ENCODE data around the gene TNFRSF11A.
A peak's percentile ranks its signal among the peaks of the same experiment; 100 is the strongest.

Gene TNFRSF11A

GRCh38 chr18:62420513-62421209 is 95.6 kb downstream of the TNFRSF11A start:
- no peak for DNase-seq

GRCh38 chr18:62425465-62426190 is 100.5 kb downstream of the TNFRSF11A start:
- peak; percentile 67 for DNase-seq

- no peak for DNase-seq
Measured at GRCh38 chr18:62426191-62426488, 101.0 kb downstream of the TNFRSF11A start.

- DNase-seq, result no peak
Measured at GRCh38 chr18:62432176-62432575, 107.1 kb downstream of the TNFRSF11A start.

- no peak for DNase-seq
Measured at GRCh38 chr18:62434798-62435197, 109.7 kb downstream of the TNFRSF11A start.

GRCh38 chr18:62435435-62436031 is 110.4 kb downstream of the TNFRSF11A start:
- no peak for DNase-seq

- DNase-seq, result no peak
Measured at GRCh38 chr18:62436636-62437234, 111.6 kb downstream of the TNFRSF11A start.

- DNase-seq, result no peak
Measured at GRCh38 chr18:62437235-62438017, 112.3 kb downstream of the TNFRSF11A start.

- DNase-seq, result no peak
Measured at GRCh38 chr18:62438018-62438329, 112.9 kb downstream of the TNFRSF11A start.

- no peak for DNase-seq
Measured at GRCh38 chr18:62438402-62438801, 113.3 kb downstream of the TNFRSF11A start.

- no peak for DNase-seq
Measured at GRCh38 chr18:62438866-62439265, 113.8 kb downstream of the TNFRSF11A start.

Measured in DMS79 (cell line).